Neural cell (in vitro differentiated cells): Measurements from ENCODE around the gene MAPK10. TPM values are rescaled to one million over a fixed set of nuclear protein-coding genes. Genes with fewer than 3 reads are reported as not detected.

Source experiments
- H2AFZ ChIP-seq: fragments of 200-600, 300-800 bp; sonication (generic), shearing (Covaris generic); 2 replicates; pipeline ENCODE4 v1.6.0; 2014; ENCODE audit warnings: low read depth, mild to moderate bottlenecking, antibody characterized with exemption, low read length, moderate library complexity
- H3F3A ChIP-seq: fragments of 200-600 bp; shearing (Covaris generic); 2 replicates; pipeline ENCODE4 v1.6.1; 2016; ENCODE audit warnings: mild to moderate bottlenecking, moderate library complexity, mixed read lengths, antibody characterized with exemption, low read length; ENCODE audit not compliant: insufficient read depth, poor library complexity, severe bottlenecking
- H3K27ac ChIP-seq: fragments of 200-600, 300-800 bp; sonication (generic), shearing (Covaris generic); 2 replicates; pipeline ENCODE4 v1.5.1; 2014; ENCODE audit warnings: mild to moderate bottlenecking, low read length, moderate library complexity
- H3K27me3 ChIP-seq: fragments of 300-800, 200-600 bp; sonication (generic), shearing (Covaris generic); 2 replicates; pipeline ENCODE4 v1.6.0; 2014; ENCODE audit warnings: mild to moderate bottlenecking, low read depth, low read length, moderate library complexity; ENCODE audit not compliant: insufficient read depth
- H3K36me3 ChIP-seq: fragments of 300-800, 200-600 bp; sonication (generic), shearing (Covaris generic); 2 replicates; pipeline ENCODE4 v1.5.1; 2014; ENCODE audit warnings: mild to moderate bottlenecking, antibody characterized with exemption, low read length, moderate library complexity; ENCODE audit not compliant: insufficient read depth
- H3K4me2 ChIP-seq: fragments of 300-800, 200-600 bp; sonication (generic), shearing (Covaris generic); 2 replicates; pipeline ENCODE4 v1.6.0; 2014; ENCODE audit warnings: mild to moderate bottlenecking, low read length
- H3K4me3 ChIP-seq: fragments of 300-800, 200-600 bp; sonication (generic), shearing (Covaris generic); 2 replicates; pipeline ENCODE4 v1.5.1; 2014; ENCODE audit warnings: mild to moderate bottlenecking, low read length, moderate library complexity
- H3K79me2 ChIP-seq: fragments of 200-600 bp; shearing (Covaris generic); replicated peaks from 2 replicates; pipeline ENCODE4 v1.6.0; 2014; ENCODE audit warnings: mild to moderate bottlenecking, low read length, moderate library complexity; ENCODE audit not compliant: insufficient read depth
- H3K9ac ChIP-seq: fragments of 300-800, 200-600 bp; sonication (generic), shearing (Covaris generic); 2 replicates; pipeline ENCODE4 v1.6.1; 2016; ENCODE audit warnings: mild to moderate bottlenecking, low read length, mixed read lengths
- H3K9me2 ChIP-seq: fragments of 200-600 bp; shearing (Covaris generic); 2 replicates; pipeline ENCODE4 v1.6.1; 2016; ENCODE audit warnings: mild to moderate bottlenecking, low read length, mixed read lengths; ENCODE audit not compliant: insufficient read depth
- H3K9me3 ChIP-seq: fragments of 200-600, 300-800 bp; sonication (generic), shearing (Covaris generic); 2 replicates; pipeline ENCODE4 v1.6.1; 2016; ENCODE audit warnings: mild to moderate bottlenecking, mixed run types, low read length, moderate library complexity, mixed read lengths
- H4K20me1 ChIP-seq: fragments of 200-600 bp; shearing (Covaris generic); 2 replicates; pipeline ENCODE4 v1.6.1; 2016; ENCODE audit warnings: mild to moderate bottlenecking, mixed run types; ENCODE audit not compliant: insufficient read depth
- EP300 ChIP-seq: fragments of 450-650 bp; conservative IDR thresholded peaks from 2 replicates; pipeline ENCODE4 v1.6.1; 2014; ENCODE audit warnings: antibody characterized with exemption, mild to moderate bottlenecking, moderate library complexity; ENCODE audit not compliant: poor library complexity, severe bottlenecking
- EZH2 ChIP-seq: fragments of 200-600, 300-800 bp; shearing (Covaris generic), sonication (generic); IDR thresholded peaks from 2 replicates; pipeline ENCODE4 v1.6.1; 2014; ENCODE audit warnings: antibody characterized with exemption, low read length, borderline replicate concordance, mild to moderate bottlenecking; ENCODE audit not compliant: insufficient read depth, poor library complexity, severe bottlenecking
- MXI1 ChIP-seq: fragments of 450-650 bp; conservative IDR thresholded peaks from 2 replicates; pipeline ENCODE4 v1.6.1; 2014; ENCODE audit warnings: antibody characterized with exemption, mild to moderate bottlenecking; ENCODE audit not compliant: poor library complexity, severe bottlenecking
- POLR2AphosphoS5 ChIP-seq: IDR thresholded peaks from 2 replicates; pipeline ENCODE4 v1.6.1; 2012
- RAD21 ChIP-seq: fragments of 450-650 bp; conservative IDR thresholded peaks from 2 replicates; pipeline ENCODE4 v1.6.1; 2014; ENCODE audit warnings: antibody characterized with exemption, mild to moderate bottlenecking, moderate library complexity
- REST ChIP-seq: IDR thresholded peaks from 2 replicates; pipeline ENCODE4 v1.6.1; 2012; ENCODE audit warnings: borderline replicate concordance
- SMC3 ChIP-seq: fragments of 450-650 bp; conservative IDR thresholded peaks from 2 replicates; pipeline ENCODE4 v1.6.1; 2014; ENCODE audit warnings: antibody characterized with exemption, mild to moderate bottlenecking, moderate library complexity; ENCODE audit not compliant: poor library complexity
- TAF1 ChIP-seq: IDR thresholded peaks from 2 replicates; pipeline ENCODE4 v1.6.1; 2012; ENCODE audit warnings: low read depth
- polyA plus RNA-seq: library from polyadenylated mRNA; depleted of rRNA; stranded (reverse); fragments of >200 nt; gene quantifications from 2 replicates; pipeline ENCODE4 v1.2.3, GENCODE V29; 2014
- TF ChIP-seq, protein P1 (sequence below): fragments of 450-650 bp; IDR thresholded peaks from 2 replicates; pipeline ENCODE4 v1.5.1; 2014; ENCODE audit warnings: antibody characterized with exemption, mild to moderate bottlenecking, moderate library complexity; ENCODE audit not compliant: poor library complexity, severe bottlenecking

Gene MAPK10
- polyA plus RNA-seq, 1 donor from 2014 or later, result 91.9 TPM

GRCh38 chr4:86011117-86011516 is 348.7 kb downstream of the MAPK10 start:
- H3K27me3 ChIP-seq, result no peaks in the 10 kb centered on the region
- no peak overlapping the region for H2AFZ ChIP-seq
- no peaks in the 10 kb centered on the region for H3K9me3 ChIP-seq
- no peaks in the 10 kb centered on the region for H3K9me2 ChIP-seq
- H3K36me3 ChIP-seq, result no peaks in the 10 kb centered on the region
- TF ChIP-seq TAF1 (no peak), POLR2AphosphoS5 (no peak), EP300 (no peak), MXI1 (no peak), EZH2 (no peak), SMC3 (no peak), REST (no peak), RAD21 (no peak)
- TF ChIP-seq, protein P1, sequence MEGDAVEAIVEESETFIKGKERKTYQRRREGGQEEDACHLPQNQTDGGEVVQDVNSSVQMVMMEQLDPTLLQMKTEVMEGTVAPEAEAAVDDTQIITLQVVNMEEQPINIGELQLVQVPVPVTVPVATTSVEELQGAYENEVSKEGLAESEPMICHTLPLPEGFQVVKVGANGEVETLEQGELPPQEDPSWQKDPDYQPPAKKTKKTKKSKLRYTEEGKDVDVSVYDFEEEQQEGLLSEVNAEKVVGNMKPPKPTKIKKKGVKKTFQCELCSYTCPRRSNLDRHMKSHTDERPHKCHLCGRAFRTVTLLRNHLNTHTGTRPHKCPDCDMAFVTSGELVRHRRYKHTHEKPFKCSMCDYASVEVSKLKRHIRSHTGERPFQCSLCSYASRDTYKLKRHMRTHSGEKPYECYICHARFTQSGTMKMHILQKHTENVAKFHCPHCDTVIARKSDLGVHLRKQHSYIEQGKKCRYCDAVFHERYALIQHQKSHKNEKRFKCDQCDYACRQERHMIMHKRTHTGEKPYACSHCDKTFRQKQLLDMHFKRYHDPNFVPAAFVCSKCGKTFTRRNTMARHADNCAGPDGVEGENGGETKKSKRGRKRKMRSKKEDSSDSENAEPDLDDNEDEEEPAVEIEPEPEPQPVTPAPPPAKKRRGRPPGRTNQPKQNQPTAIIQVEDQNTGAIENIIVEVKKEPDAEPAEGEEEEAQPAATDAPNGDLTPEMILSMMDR, result no peak
- no peak overlapping the region for H3K4me2 ChIP-seq
- H3K4me3 ChIP-seq, result no peak overlapping the region
- no peak overlapping the region for H3K27ac ChIP-seq
- H3K9ac ChIP-seq, result no peak overlapping the region
- H4K20me1 ChIP-seq, result no peaks in the 10 kb centered on the region
- no peaks in the 10 kb centered on the region for H3K79me2 ChIP-seq
- no peaks in the 10 kb centered on the region for H3F3A ChIP-seq

- Histone ChIP-seq H4K20me1 (no peaks in the 10 kb centered on the region), H3K27ac (no peak overlapping the region), H3K9ac (no peak overlapping the region), H3K4me3 (no peak overlapping the region), H3K27me3 (no peaks in the 10 kb centered on the region), H3K9me2 (no peaks in the 10 kb centered on the region), H3F3A (no peaks in the 10 kb centered on the region), H3K9me3 (no peaks in the 10 kb centered on the region), H3K36me3 (no peaks in the 10 kb centered on the region), H3K79me2 (no peaks in the 10 kb centered on the region), H3K4me2 (no peak overlapping the region), H2AFZ (no peak overlapping the region)
- no peak for TF ChIP-seq MXI1
- no peak for TF ChIP-seq EP300
- no peak for TF ChIP-seq RAD21
- TF ChIP-seq REST, result no peak
- TF ChIP-seq POLR2AphosphoS5, result no peak
- TF ChIP-seq EZH2, result no peak
- TF ChIP-seq, protein P1, result no peak
- TF ChIP-seq TAF1, result no peak
- TF ChIP-seq SMC3, result no peak
These were observed 352.8 kb downstream of the MAPK10 start for GRCh38 chr4:86007042-86007441.
